Brain microvascular endothelial cell (primary cell): Measurements from ENCODE around the gene LEUTX.

ENCODE experiments used
- DNase-seq: peaks from one replicate; pipeline ENCODE4 v3.0.0-alpha.2; 2020
- H3K27ac ChIP-seq: fragments of 250-450 bp; sonication (Bioruptor Pico); 2 replicates; pipeline ENCODE4 v1.5.1; 2020; ENCODE audit warnings: mild to moderate bottlenecking, moderate library complexity
- H3K27me3 ChIP-seq: fragments of 250-450 bp; sonication (Bioruptor Pico); replicated peaks from 2 replicates; pipeline ENCODE4 v1.5.1; 2020; ENCODE audit warnings: mild to moderate bottlenecking
- H3K36me3 ChIP-seq: fragments of 250-450 bp; sonication (Bioruptor Pico); replicated peaks from 2 replicates; pipeline ENCODE4 v1.5.1; 2020; ENCODE audit warnings: mild to moderate bottlenecking
- H3K4me3 ChIP-seq: 2 replicates; pipeline ENCODE4 v1.5.1; 2011; ENCODE audit warnings: low read depth, mild to moderate bottlenecking, control low read depth, low read length, moderate library complexity
- CTCF ChIP-seq: IDR thresholded peaks from 2 replicates; pipeline ENCODE4 v1.5.1; 2011; ENCODE audit warnings: low read depth, mild to moderate bottlenecking, moderate library complexity, low read length, control low read depth, inconsistent platforms; ENCODE audit errors: missing control alignments
- in situ Hi-C: cut with HindIII; loops from 2 replicates; pipeline ENCODE4 v1.10.0; 2017; ENCODE audit warnings: low sequenced_read_pairs, low pct_ligation_motif_present

Gene LEUTX

DNA sequence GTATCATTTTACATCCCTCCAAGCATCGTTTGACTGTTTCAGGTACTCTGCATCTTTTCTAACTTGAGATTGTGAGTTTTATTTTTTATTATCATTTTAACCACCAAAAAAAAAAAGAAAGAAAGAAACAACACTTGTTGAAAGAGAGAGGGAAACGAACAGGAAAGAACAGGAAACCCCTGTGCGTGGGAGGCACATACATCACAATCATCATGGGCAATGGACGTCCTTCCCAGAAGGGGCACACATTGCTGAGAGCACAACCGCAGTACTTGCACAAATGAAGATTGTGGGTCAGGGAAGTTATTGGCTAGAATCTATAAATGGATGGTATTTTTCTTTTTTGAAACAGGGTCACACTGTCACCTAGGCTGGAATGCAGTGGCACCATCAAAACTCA is 42.6 kb upstream of the LEUTX start:
- H3K27ac ChIP-seq, result no peak overlapping the region
- no peak for TF ChIP-seq CTCF
- DNase-seq, result no peak
- no peaks in the 10 kb centered on the region for H3K36me3 ChIP-seq
- no peaks in the 10 kb centered on the region for H3K27me3 ChIP-seq
- in situ Hi-C loops, result no loop called here
- H3K4me3 ChIP-seq, result no peak overlapping the region

- in situ Hi-C loops, result no loop called here
These were observed 41.3 kb upstream of the LEUTX start for GRCh38 chr19:39737351-39737750.

GRCh38 chr19:39737891-39738290 is 40.8 kb upstream of the LEUTX start, which contains the start of gene CLC:
CLC (minus strand) TSS chr19:39738029; CDS start chr19:39737952, 77 bp downstream.
- no peak for DNase-seq
- in situ Hi-C loops, result no loop called here
- TF ChIP-seq CTCF, result no peak
- Histone ChIP-seq H3K4me3 (no peak within 1 kb of the TSS), H3K27ac (no peak within 1 kb of the TSS), H3K27me3 (no peaks in the 10 kb centered on the region), H3K36me3 (no peaks in the 10 kb centered on the region)

More at GRCh38 chr19:39737351-39737750, 41.3 kb upstream of the LEUTX start:
- no peak for TF ChIP-seq CTCF
- Histone ChIP-seq H3K27me3 (no peaks in the 10 kb centered on the region), H3K36me3 (no peaks in the 10 kb centered on the region), H3K4me3 (no peak overlapping the region), H3K27ac (no peak overlapping the region)
- DNase-seq, result no peak

- H3K27me3 ChIP-seq, result no peaks in the 10 kb centered on the region
- no peak overlapping the region for H3K4me3 ChIP-seq
- no peak for DNase-seq
- no peak for TF ChIP-seq CTCF
- in situ Hi-C loops, result no loop called here
- H3K36me3 ChIP-seq, result no peaks in the 10 kb centered on the region
- no peak overlapping the region for H3K27ac ChIP-seq
These were observed 39.8 kb upstream of the LEUTX start for GRCh38 chr19:39738814-39739213.

- no peak for TF ChIP-seq CTCF
- Histone ChIP-seq H3K27me3 (no peaks in the 10 kb centered on the region), H3K36me3 (no peaks in the 10 kb centered on the region), H3K4me3 (no peak overlapping the region), H3K27ac (no peak overlapping the region)
- DNase-seq, result no peak
- in situ Hi-C loops, result no loop called here
These were observed 38.3 kb upstream of the LEUTX start for GRCh38 chr19:39740395-39740794.

- no peak for DNase-seq
- Histone ChIP-seq H3K27ac (no peak overlapping the region), H3K36me3 (no peaks in the 10 kb centered on the region), H3K4me3 (no peak overlapping the region), H3K27me3 (no peaks in the 10 kb centered on the region)
- no peak for TF ChIP-seq CTCF
- in situ Hi-C loops, result no loop called here
These were observed 33.0 kb upstream of the LEUTX start for GRCh38 chr19:39745643-39746042.
